ENCODE results near the gene OR5P2. TPM values are rescaled to one million over a fixed set of nuclear protein-coding genes. Genes with fewer than 3 reads are reported as not detected.

The OR5P2 gene, protein sequence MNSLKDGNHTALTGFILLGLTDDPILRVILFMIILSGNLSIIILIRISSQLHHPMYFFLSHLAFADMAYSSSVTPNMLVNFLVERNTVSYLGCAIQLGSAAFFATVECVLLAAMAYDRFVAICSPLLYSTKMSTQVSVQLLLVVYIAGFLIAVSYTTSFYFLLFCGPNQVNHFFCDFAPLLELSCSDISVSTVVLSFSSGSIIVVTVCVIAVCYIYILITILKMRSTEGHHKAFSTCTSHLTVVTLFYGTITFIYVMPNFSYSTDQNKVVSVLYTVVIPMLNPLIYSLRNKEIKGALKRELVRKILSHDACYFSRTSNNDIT
- total RNA-seq, result not detected in 2 replicates

DNA sequence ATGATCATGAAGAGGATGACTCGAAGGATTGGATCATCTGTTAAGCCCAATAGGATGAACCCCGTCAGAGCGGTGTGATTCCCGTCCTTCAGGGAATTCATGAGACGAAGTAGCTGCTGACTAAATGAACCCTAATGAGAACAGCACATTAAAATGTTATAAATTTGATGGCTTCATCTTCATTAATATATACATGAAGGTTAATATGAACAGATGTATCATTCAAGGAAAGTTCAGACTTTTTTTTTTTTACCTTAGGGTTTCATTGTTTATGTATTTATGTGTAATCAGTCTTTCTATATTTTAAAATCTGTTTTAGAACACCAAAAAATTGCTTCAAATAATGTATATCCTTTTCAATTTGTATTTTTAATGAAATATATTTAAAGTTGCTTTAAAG, at the start of gene OR5P2:
Gene OR5P2, minus strand, starts transcription at position 101 of the 400 bp plus-strand sequence. Its CDS starts 0 bp downstream, at position 101.

DNA sequence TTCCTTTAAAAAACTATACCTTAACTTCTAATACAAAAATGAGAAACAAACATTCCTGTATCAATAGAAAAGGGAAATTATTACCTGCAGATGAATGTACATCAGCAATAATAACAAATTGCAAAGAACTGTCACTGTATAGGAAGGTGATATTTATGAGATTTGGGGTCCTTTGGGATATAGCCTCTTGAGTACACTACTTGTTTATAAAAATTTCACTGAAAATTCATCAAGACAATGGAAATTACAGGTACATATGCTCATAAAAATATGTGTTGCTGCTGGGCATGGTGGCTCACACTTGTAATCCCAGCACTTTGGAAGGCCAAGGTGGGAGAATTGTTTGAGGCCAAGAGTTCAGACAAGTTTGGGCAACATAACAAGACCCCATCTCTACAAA, 34.0 kb upstream of the OR5P2 start, which contains the start of gene OR5P3:
Gene OR5P3, minus strand, starts transcription at position 101 of the 400 bp plus-strand sequence.

Other genes starting within 250 kb of the OR5P2 start
- gene CYB5R2, start 123.4 kb downstream of the OR5P2 start, total RNA-seq, result 7.1 and 12.7 TPM in 2 replicates
- not detected in 2 replicates for gene OVCH2, start 90.5 kb downstream of the OR5P2 start, total RNA-seq
- not detected in 2 replicates for gene OR5P3, start 33.9 kb upstream of the OR5P2 start, total RNA-seq
- not detected in 2 replicates for gene OR10A6, start 134.3 kb upstream of the OR5P2 start, total RNA-seq
- not detected in 2 replicates for gene OR10A3, start 144.8 kb upstream of the OR5P2 start, total RNA-seq
- not detected in 2 replicates for gene NLRP10, start 168.5 kb upstream of the OR5P2 start, total RNA-seq
- gene EIF3F, start 190.4 kb upstream of the OR5P2 start, total RNA-seq, result 259 and 264 TPM in 2 replicates

All from cardiac ventricle fibroblast (primary cell).